Measurements from ENCODE around the gene PTPN23. TPM values are rescaled to one million over a fixed set of nuclear protein-coding genes. Genes with fewer than 3 reads are reported as not detected.

The PTPN23 gene
- total and polyA plus RNA-seq, 9 of the 15 experiments (the other 6 are each of a cell fraction or from before 2014, with no cell fraction given): 0.41 to 58.7 (median 7.2) TPM

GRCh38 chr3:47405820-47406761 lies 25.3 kb downstream of the PTPN23 start (continued):
- TF ChIP-seq ZNF639 (CRISPR knock-in tag; conservative IDR thresholded peaks at IDR 0.05 in 1 of 2, IDR thresholded peaks at IDR 0.05 in 1 of 2): 0 out of 4 replicates have a peak, but pooled peaks of 1 of the 2 experiments have one; percentile 17
- TF ChIP-seq THAP12 (CRISPR knock-in tag; IDR thresholded peaks at IDR 0.05): 0 out of 2 replicates have a peak, but pooled peaks have one; percentile 21
- TF ChIP-seq SIX5 (IDR thresholded peaks at IDR 0.05; ENCODE audit: borderline replicate concordance in 1 of 2, insufficient read depth in 1 of 2, low read depth in 1 of 2, low read length in 2 of 2): no peak
- TF ChIP-seq TAL1 (IDR thresholded peaks at IDR 0.05): no peak
- TF ChIP-seq OTX1 (CRISPR knock-in tag; IDR thresholded peaks at IDR 0.05): no peak
- TF ChIP-seq CAMTA2 (CRISPR knock-in tag; conservative IDR thresholded peaks at IDR 0.05): no peak
- TF ChIP-seq HSF4 (CRISPR knock-in tag; IDR thresholded peaks at IDR 0.05; ENCODE audit: borderline replicate concordance): no peak
- TF ChIP-seq DACH1 (IDR thresholded peaks at IDR 0.05; ENCODE audit: partially characterized antibody): no peak
- TF ChIP-seq CGGBP1 (CRISPR knock-in tag; IDR thresholded peaks at IDR 0.05): no peak
- TF ChIP-seq RBM22 (IDR thresholded peaks at IDR 0.05; ENCODE audit: low read depth, low read length, poor library complexity, severe bottlenecking): peak; percentile 8
- TF ChIP-seq CXXC5 (CRISPR knock-in tag; IDR thresholded peaks at IDR 0.05): peak; percentile 75; the same call in 1 of the 2 replicates
- TF ChIP-seq BHLHE40 (IDR thresholded peaks at IDR 0.05; ENCODE audit: low read length): peak; percentile 74
- TF ChIP-seq MAZ (CRISPR knock-in tag; conservative IDR thresholded peaks at IDR 0.05 in 1 of 2, IDR thresholded peaks at IDR 0.05 in 1 of 2): peak; percentile 57 to 87; a peak in 3 of 4 replicates
- TF ChIP-seq ASH1L (IDR thresholded peaks at IDR 0.05; ENCODE audit: borderline replicate concordance, low read depth, partially characterized antibody): no peak
- TF ChIP-seq CBX3 (IDR thresholded peaks at IDR 0.05; ENCODE audit: borderline replicate concordance in 1 of 2, low read length in 2 of 2): 0 out of 3 replicates have a peak, but pooled peaks of 1 of the 2 experiments have one; percentile 46
- TF ChIP-seq TFAM (CRISPR knock-in tag; conservative IDR thresholded peaks at IDR 0.05): no peak
- TF ChIP-seq TFAP4 (CRISPR knock-in tag; IDR thresholded peaks at IDR 0.05; ENCODE audit: borderline replicate concordance): peak; percentile 58; the same call in 1 of the 2 replicates
- TF ChIP-seq ZNF785 (CRISPR knock-in tag; IDR thresholded peaks at IDR 0.05): no peak
- TF ChIP-seq ZEB2 (IDR thresholded peaks at IDR 0.05): peak; percentile 51; the same call in 1 of the 2 replicates
